A549 (cell line): ENCODE measurements around the gene KCNN2.

Experiments used
- CTCF ChIP-seq: fragments of >200 bp; sonication (Bioruptor Twin); formaldehyde crosslinking; IDR thresholded peaks from 3 replicates; pipeline ENCODE4 v1.5.1; 2016
- FOSL2 ChIP-seq, 2 experiments: fragments of 450-650 bp in 1 of 2; fragments of >200 bp in 1 of 2; sonication (Bioruptor Twin) in 1 of 2; formaldehyde crosslinking; IDR thresholded peaks; 2 replicates each; pipeline versions ENCODE4 v1.5.0 to v1.6.1; 2016 to 2020; ENCODE audit warnings: mild to moderate bottlenecking in 1 of 2, moderate library complexity in 1 of 2
- GATA3 ChIP-seq: IDR thresholded peaks from 2 replicates; pipeline ENCODE4 v1.6.1; 2012; ENCODE audit warnings: borderline replicate concordance
- HDAC2 ChIP-seq: fragments of 200-600 bp; sonication (generic); IDR thresholded peaks from 2 replicates; pipeline ENCODE4 v1.6.1; 2016
- HES2 ChIP-seq: fragments of >200 bp; sonication (Bioruptor Twin); formaldehyde crosslinking; IDR thresholded peaks from 2 replicates; pipeline ENCODE4 v1.6.1; 2016
- JUN ChIP-seq, 2 experiments: fragments of >200 bp; sonication (Bioruptor Twin); formaldehyde crosslinking; IDR thresholded peaks; 2 replicates in 1 of 2; 3 replicates in 1 of 2; pipeline ENCODE4 v1.6.1; 2016 to 2017
- KDM1A ChIP-seq: fragments of 200-600 bp; sonication (generic); IDR thresholded peaks from 2 replicates; pipeline ENCODE4 v1.6.1; 2016; ENCODE audit warnings: low read depth, mild to moderate bottlenecking
- MAFK ChIP-seq: fragments of 450-650 bp; IDR thresholded peaks from 2 replicates; pipeline ENCODE4 v1.6.1; 2014; ENCODE audit not compliant: partially characterized antibody
- PHF8 ChIP-seq: fragments of 200-600 bp; sonication (generic); IDR thresholded peaks from 2 replicates; pipeline ENCODE4 v1.6.1; 2016; ENCODE audit warnings: low read depth, mild to moderate bottlenecking, antibody characterized with exemption, moderate library complexity, borderline replicate concordance
- POLR2A ChIP-seq: IDR thresholded peaks from 2 replicates; pipeline ENCODE4 v1.6.1; 2012; ENCODE audit warnings: mild to moderate bottlenecking, low read length
- RAD21 ChIP-seq, 2 experiments: fragments of >200 bp in 1 of 2; sonication (Bioruptor Twin) in 1 of 2; formaldehyde crosslinking in 1 of 2; IDR thresholded peaks in 1 of 2; conservative IDR thresholded peaks in 1 of 2; 2 replicates in 1 of 2; 3 replicates in 1 of 2; pipeline ENCODE4 v1.6.1; 2012 to 2018; ENCODE audit warnings: inconsistent platforms in 1 of 2
- ZC3H11A ChIP-seq: fragments of 450-650 bp; IDR thresholded peaks from 2 replicates; pipeline ENCODE4 v1.6.1; 2014; ENCODE audit warnings: antibody characterized with exemption, mild to moderate bottlenecking

GRCh38 chr5:114387433-114387832, 25.6 kb downstream of the KCNN2 start:
- TF ChIP-seq GATA3 (no peak), JUN (IDR thresholded peaks at IDR 0.05) (no peak), HDAC2 (no peak), CTCF (no peak), FOSL2 (IDR thresholded peaks at IDR 0.05) (no peak), FOSL2 (CRISPR knock-in tag; IDR thresholded peaks at IDR 0.05) (no peak), MAFK (no peak), HES2 (no peak), RAD21 (conservative IDR thresholded peaks at IDR 0.05 in 1 of 2, IDR thresholded peaks at IDR 0.05 in 1 of 2) (no peak), POLR2A (no peak), KDM1A (no peak), ZC3H11A (no peak), PHF8 (no peak)
